OCI-LY1 (cell line): ENCODE results near the gene C3orf18.

Source experiments
- CTCF ChIP-seq: fragments of 200-600 bp; sonication (generic), shearing (Covaris generic); IDR thresholded peaks from 2 replicates; pipeline ENCODE4 v1.5.1; 2017; ENCODE audit warnings: mild to moderate bottlenecking, antibody characterized with exemption, low read length, moderate library complexity, mixed read lengths
- EZH2 ChIP-seq: fragments of 200-600 bp; sonication (generic), shearing (Covaris generic); IDR thresholded peaks from 2 replicates; pipeline ENCODE4 v1.8.0; 2017; ENCODE audit warnings: borderline replicate concordance, mixed run types, mild to moderate bottlenecking, antibody characterized with exemption, low read length, moderate library complexity, mixed read lengths

- TF ChIP-seq CTCF: no peak
- no peak for TF ChIP-seq EZH2
Observed at GRCh38 chr3:50581459-50581842, 13.9 kb upstream of the C3orf18 start.
